Dedifferentiated amniotic fluid mesenchymal stem cell (primary cell): ENCODE results near the gene SCN4A.
"Not testable (repeated sequence)": the region's sequence is repeated elsewhere in the genome, so short reads cannot be mapped to it uniquely, and the experiment has no call there.

Source experiments
- DNase-seq: peaks from one replicate; pipeline ENCODE4 v3.0.0-alpha.2; 2016; ENCODE audit errors: extremely low spot score

SCN4A gene

DNA sequence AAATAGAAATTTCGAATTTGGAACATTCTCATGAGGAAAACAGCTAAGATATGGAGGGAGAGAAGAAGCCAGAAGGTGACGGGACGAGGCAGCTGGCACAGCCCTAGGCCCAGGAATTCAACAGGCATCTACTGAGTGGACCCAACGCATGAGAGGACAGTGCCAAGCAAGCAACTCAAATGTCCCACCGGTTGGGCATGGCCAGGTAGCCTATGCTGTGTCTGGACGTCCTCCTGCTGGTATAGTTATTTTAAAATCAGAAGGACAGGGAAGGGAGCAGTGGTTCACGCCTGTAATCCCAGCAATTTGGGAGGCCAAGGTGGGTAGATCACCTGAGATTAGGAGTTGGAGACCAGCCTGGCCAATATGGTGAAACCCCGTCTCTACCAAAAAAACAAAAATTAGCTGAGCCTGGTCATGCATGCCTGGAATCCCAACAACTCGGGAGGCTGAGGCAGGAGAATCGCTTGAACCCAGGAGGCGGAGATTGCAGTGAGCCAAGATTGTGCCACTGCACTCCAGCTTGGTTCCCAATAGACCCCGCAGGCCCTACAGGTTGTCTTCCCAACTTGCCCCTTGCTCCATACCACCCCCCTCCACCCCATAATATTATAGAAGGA is 56.0 kb downstream of the SCN4A start:
- DNase-seq: no peak

- not testable (repeated sequence) for DNase-seq
These were observed 57.0 kb downstream of the SCN4A start for GRCh38 chr17:63915753-63916152.

- no peak for DNase-seq
These were observed 58.2 kb downstream of the SCN4A start for GRCh38 chr17:63914471-63914870.

DNA sequence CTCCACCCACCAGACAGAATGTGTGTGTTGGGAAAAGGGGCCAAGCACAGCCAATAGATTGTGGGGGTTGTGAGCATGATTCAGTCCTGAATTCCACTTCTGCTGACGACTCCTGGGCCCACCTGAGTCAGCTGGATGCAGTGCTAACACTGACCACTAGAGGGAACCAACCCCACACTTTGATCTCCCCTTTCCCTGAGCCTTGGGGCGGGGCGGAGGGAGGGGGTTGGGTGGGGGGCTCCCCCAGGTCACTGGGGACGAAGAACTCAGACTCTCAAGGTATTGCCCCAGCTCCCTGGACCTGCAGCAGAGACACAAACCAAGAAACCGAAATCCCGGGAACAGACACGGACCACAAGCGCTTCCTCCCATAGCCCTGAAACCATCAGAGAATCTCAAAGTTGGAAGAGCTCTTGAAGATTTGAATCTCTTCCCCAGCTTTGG is 61.0 kb downstream of the SCN4A start:
- DNase-seq: no peak

GRCh38 chr17:63911041-63911635 is 61.6 kb downstream of the SCN4A start, which contains the start of gene CSHL1:
Gene CSHL1, minus strand, starts transcription at chr17:63911258. Its CDS starts 62 bp downstream, at chr17:63911196.
- DNase-seq: no peak

GRCh38 chr17:63910096-63910495 is 62.6 kb downstream of the SCN4A start:
- no peak for DNase-seq

- not testable (repeated sequence) for DNase-seq
These were observed 63.1 kb downstream of the SCN4A start for GRCh38 chr17:63909586-63909985.

GRCh38 chr17:63907161-63907778 is 65.4 kb downstream of the SCN4A start:
- not testable (repeated sequence) for DNase-seq

- DNase-seq: not testable (repeated sequence)
These were observed 67.9 kb downstream of the SCN4A start for GRCh38 chr17:63904796-63905195.

- DNase-seq: not testable (repeated sequence)
These were observed 68.9 kb downstream of the SCN4A start for GRCh38 chr17:63903787-63904201.

- not testable (repeated sequence) for DNase-seq
These were observed 70.7 kb downstream of the SCN4A start for GRCh38 chr17:63901971-63902370.

DNA sequence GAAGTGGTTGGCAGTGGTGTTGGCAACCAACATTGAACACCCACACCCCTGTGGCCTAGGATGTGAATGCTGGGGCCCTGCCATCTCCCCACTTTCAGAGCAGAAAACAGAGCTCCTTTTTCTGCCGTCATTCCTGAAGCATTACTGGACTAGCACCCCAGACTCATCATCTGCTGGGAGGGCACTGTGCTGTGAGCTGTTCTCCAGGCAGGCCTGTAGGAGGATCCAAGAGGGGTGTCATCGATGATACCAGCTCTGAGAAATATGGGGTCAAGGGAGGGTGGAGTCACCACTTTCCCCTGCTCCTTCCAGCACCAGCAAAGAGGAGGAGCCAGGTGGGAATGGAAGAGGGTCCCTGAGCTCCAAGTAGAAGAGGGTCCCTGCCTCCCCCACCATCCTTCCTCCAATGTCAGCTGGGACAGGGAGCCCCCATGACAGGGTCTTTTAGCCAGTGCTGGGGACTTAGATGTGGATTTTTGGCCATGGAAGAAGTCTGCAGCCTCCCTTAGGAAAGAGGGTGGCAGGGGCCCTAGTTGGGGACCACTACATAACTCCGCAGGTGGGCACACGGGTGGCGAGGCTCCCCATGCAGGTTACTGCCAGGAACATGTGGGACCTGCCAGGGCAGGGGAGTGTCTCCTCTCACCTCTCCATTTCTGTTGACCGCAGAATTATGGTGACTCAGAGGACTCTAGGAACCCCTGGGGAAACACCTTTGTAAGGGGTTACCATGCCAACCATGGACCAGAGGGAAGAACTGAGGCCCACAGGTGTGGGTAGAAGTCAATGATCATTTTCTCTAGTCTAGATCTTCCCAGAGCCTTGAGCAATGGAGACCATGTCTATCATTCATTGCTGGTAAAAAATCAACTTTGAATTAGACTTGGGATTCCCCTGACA is 73.6 kb downstream of the SCN4A start:
- not testable (repeated sequence) for DNase-seq

DNA sequence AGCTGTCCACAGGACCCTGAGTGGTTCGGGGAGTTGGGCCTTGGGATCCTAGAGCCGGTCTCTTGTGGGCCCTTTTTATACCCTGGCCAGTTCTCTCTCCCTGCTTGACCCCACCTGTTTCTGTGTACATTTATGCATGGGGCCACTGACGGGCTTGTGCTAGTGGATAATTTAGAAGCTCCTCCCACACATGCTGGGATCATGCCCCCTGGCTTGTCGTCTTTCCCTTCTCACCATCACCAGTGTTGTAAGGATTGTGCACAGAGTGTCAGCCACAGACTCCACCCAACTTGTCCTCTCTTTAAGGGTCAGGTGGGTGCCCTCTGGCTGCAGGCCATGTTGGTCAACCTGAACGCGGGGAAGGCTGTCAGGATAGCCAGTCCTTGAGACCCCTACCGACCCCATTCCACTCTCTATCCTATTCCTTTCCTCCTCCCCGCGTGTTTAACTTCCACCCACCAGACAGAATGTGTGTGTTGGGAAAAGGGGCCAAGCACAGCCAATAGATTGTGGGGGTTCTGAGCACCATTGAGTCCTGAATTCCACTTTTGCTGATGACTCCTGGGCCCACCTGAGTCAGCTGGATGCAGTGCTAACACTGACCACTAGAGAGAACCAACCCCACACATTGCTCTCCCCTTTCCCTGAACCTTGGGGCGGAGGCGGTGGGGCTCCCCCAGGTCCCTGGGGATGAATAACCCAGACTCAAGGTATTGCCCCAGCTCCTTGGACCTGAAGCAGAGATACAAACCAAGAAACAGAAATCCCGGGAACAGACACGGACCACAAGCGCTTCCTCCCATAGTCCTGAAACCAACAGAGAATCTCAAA is 76.0 kb downstream of the SCN4A start, which contains the start of gene CSH1:
Gene CSH1, minus strand, starts transcription at position 51 of the 831 bp plus-strand sequence. CDS start 63 bp downstream, outside the sequence.
- not testable (repeated sequence) for DNase-seq

DNA sequence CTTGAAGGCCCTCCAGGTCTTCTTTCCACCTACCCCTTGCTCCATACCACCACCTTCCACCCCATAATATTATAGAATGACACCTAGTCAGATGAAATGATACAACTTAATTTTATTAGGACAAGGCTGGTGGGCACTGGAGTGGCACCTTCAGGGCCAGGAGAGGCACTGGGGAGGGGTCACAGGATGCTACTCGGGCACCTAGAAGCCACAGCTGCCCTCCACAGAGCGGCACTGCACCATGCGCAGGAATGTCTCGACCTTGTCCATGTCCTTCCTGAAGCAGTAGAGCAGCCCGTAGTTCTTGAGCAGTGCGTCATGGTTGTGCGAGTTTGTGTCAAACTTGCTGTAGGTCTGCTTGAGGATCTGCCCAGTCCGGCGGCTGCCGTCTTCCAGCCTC is 77.9 kb downstream of the SCN4A start:
- DNase-seq: not testable (repeated sequence)

DNA sequence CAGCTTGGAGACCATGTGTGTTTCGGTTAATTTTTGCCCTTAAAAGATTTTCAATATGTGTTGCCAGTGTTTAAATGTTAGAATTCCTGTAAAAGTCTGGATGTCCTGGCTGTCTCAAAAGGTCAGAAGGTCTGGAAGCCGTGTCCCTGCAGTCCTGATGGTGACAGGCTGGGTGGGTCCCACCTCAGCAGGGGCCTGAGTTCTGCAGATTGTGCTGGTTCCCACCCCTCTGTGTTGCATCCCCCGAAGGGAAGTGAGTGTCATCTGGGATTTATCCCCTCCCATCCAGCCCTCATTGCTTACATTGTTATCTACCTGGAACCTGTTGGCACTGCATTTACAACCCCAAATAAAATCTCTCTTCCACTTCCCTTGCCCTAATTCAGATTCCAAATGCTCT is 78.7 kb downstream of the SCN4A start:
- not testable (repeated sequence) for DNase-seq

GRCh38 chr17:63892316-63893037 is 80.2 kb downstream of the SCN4A start:
- not testable (repeated sequence) for DNase-seq

DNA sequence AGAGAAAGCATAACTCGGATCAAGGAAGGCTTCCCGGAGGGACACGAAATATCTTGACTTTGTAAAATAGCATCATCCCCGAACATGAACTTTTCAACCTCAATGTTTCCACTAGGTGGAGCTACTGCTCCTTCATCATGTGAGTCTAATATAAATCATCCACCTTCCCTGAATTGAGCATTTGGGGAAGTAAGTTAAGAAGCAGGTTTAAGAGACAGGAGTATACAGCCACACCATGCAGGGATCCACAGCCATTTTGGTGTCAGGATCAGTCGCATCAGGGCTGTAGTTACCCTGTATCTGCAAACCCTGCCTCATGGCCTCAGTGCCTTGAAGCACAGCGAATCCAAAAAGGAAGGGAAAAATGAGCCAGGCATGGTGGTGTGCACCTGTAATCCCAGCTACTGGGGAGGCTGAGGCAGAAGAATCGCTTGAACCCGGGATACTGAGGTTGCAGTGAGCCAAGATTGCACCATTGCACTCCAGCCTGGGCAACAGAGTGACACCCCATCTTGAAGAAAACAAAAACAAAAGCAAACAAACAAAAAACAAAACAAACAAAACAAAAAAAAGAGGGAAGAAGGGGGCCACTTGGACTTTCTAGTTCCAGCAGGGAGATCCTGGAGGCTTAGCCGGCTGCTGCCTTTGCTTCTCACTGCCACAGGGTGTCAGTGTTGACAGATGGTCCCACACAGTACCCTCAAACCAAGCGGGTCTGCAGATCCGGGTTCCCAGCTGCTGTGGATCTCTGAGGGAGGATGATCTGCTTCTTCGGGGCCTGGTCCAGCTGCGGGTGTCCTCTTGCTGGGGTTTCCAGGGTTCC is 83.5 kb downstream of the SCN4A start:
- peak; percentile 21 for DNase-seq
